Inflammatory macrophage treated with lipopolysaccharide for 4 hours (primary cell): Measurements from ENCODE around the gene MLXIP.

ENCODE experiments used
- DNase-seq: peaks from one replicate; pipeline ENCODE4 v3.0.0-alpha.2; 2020

Gene MLXIP

DNA sequence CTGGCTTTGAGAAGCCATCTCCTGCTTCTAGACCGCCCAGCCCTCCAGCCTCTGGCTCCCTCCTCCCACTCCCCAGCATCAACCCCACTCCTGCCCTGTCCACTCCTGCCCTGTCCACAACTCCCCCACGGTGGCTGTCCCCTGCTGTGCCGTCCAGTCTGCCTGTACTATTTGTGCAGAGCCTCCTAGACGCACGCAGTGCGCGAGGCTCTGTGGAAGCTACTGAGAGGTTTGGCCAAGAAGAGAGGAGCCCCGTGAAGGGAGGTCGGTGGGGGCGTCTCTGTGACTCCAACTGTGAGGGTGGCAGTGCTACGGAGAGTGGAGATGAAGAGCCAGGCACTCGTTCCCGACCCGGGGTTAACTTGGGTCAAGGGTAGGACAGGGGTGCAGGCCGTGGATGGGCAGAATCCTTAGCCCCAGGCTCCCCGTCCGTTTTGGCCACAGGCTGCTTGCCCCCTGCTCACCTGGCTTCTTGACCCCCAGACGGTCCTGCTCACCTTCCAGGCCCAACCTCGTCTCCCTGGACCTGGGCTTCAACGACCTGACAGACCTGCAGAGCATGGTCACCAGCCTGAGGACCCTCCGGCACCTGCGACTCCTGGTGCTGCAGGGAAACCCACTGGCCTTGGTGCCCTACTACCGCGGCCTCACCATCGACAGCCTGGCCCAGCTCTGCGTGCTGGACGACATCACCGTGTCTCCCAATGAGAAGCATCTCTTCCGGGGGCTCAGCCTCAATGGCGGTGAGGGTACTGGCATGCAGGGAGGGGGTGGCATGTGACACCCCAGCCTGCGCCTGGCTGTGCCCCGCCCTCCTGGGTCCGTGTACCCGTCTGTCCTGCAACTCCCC is 111.3 kb downstream of the MLXIP start:
- no peak for DNase-seq

DNA sequence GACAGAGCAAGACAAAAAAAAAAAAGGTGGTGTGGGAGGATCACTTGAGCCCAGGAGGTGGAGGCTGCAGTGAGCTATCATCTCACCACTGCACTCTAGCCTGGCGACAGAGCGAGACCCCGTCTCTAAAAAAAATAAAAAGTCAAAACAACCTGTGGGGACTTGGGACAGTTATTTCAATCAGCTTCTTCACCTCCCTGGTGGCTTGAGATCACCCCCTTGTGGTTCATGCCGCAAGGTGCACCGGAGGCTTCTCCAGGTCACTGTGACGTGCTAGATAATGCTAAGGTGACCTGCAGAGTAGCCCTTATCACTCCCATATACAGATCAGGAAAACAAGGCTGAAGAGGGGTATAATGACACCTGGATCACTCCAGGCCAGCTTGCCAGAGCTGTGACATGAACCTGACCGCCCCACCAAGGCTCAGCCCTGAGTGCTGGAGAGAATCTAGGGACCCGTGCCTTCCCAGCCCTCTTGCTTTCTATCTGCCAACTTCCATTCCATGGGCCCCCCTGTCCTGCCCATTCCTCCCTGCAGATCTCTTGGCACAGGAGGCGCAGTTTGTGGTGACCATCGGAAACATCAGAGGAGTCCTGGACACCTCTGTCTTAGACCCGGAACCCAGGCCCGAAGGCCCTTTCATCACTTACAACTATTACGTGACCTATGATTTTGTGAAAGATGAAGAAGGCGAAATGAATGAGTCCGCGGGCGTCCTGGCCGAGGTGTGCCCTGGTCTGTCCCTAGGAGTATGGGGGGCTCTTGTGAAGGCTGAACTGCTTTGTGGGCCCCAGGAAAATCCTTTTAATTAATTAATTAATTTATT is 112.5 kb downstream of the MLXIP start:
- peak; percentile 43 for DNase-seq

DNA sequence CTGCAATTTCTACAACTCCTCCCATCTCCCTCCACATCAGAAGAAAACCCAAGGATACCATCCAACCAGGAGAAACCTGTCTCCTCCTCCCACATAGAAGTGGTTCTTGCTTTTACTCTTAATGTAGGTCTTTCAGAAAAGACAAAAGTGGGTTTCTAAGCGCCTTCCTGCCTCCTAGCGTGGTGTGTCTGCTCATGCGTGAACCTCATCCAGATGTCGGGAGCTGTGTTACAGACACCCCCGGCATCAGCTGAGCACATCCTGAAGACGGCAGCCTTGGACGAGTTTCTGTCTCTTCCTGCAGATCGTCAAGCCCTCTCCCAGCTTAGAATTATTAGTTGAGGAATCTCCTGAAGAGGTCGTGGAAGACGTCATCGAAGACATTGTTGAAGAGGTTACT is 113.9 kb downstream of the MLXIP start:
- DNase-seq: no peak

DNA sequence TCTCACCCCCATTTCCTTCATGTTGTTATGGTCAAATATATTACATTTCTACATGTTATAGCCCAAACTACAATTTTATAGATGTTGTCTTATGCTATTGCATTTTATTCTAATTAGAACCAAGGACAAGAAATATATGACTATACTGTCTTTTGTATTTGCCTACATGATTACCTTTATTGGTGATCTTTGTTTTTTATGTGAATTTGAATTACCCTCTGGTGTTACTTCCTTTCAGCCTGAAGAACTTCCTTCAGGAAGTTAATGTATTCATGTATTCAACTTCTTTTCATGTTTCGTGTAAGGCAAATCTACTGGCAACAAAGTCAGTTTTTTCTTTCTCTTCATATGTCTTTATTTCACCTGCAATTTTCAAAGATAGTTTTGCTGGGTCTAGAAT is 116.2 kb downstream of the MLXIP start:
- DNase-seq: no peak

DNA sequence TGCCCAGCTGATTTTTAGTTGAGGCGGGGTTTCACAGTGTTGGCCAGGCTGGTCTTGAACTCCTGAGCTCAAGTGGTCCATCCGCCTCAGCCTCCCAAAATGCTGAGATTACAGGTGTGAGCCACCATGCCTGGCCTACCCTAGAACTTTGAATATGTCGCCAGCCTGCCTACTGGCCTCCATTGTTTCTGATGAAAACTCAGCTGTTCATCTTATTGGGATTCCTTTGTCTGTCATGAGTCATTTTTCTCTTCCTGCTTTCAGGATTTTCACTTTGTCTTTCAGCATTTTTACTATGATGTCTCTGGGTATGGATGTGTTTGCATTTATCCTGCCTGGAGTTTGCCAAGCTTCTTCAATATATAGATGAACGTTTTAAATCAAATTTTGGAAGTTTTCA is 116.8 kb downstream of the MLXIP start:
- DNase-seq: no peak
